ENCODE results near the gene MAP2. TPM values are rescaled to one million over a fixed set of nuclear protein-coding genes. Genes with fewer than 3 reads are reported as not detected.

MAP2 gene
- total RNA-seq, 1 donor from 2014 or later: 16.5 TPM

DNA sequence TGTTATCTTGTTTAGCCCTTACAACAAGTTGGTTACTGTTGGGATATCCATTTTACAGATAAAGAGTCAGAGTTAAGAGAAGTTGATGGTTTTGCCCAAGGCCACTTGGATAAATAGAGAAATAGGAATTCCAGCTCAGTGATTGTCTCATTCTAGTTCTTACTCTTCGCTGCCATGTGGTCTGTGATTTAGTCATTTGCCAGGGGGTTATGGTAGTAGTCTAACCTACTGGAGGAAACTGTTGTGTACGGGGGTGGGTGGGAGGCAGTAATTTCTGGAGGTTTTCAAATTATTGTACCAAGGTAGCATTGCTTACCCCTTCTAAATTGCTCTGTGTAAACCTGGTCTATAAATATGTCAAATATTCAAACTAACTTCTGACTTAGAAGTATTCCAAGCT, 110.4 kb downstream of the MAP2 start:
- no peak for DNase-seq (ENCODE audit: low spot score, unreplicated experiment)
- Mint-ChIP-seq H3K4me1 (ENCODE audit: low read depth) (peaks cover 4% of the 10 kb centered on the region), H3K36me3 (ENCODE audit: insufficient read depth) (no peaks in the 10 kb centered on the region), H3K4me3 (ENCODE audit: low read depth) (no peak overlapping the region), H3K9me3 (ENCODE audit: low read depth) (no peaks in the 10 kb centered on the region), H3K27me3 (no peaks in the 10 kb centered on the region), H3K27ac (no peak overlapping the region)
- TF ChIP-seq, protein P1, sequence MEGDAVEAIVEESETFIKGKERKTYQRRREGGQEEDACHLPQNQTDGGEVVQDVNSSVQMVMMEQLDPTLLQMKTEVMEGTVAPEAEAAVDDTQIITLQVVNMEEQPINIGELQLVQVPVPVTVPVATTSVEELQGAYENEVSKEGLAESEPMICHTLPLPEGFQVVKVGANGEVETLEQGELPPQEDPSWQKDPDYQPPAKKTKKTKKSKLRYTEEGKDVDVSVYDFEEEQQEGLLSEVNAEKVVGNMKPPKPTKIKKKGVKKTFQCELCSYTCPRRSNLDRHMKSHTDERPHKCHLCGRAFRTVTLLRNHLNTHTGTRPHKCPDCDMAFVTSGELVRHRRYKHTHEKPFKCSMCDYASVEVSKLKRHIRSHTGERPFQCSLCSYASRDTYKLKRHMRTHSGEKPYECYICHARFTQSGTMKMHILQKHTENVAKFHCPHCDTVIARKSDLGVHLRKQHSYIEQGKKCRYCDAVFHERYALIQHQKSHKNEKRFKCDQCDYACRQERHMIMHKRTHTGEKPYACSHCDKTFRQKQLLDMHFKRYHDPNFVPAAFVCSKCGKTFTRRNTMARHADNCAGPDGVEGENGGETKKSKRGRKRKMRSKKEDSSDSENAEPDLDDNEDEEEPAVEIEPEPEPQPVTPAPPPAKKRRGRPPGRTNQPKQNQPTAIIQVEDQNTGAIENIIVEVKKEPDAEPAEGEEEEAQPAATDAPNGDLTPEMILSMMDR (IDR thresholded peaks at IDR 0.05; ENCODE audit: unreplicated experiment): no peak

DNA sequence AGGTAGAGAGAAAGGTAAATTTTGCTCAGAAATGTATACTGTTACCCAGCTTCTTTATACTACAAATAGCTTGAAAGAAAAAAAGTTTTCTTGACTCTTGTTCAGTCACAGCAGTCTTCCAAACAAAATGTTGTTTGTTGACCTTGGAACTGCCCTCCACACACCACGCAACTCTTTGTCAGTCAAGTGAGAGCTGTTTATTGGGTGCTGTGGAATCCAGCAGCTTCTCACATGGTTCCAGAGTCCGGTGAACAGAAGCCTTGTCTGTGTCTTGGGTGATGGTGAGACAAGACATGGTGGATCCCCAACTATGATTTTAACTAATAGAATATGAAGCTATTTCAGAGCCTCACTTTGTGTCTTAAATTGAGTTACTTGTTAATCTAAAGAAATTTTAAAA, 112.5 kb downstream of the MAP2 start:
- H3K9me3 Mint-ChIP-seq (ENCODE audit: low read depth): peaks cover 2% of the 10 kb centered on the region
- TF ChIP-seq, protein P1 (IDR thresholded peaks at IDR 0.05; ENCODE audit: unreplicated experiment): no peak
- no peak overlapping the region for H3K4me3 Mint-ChIP-seq (ENCODE audit: low read depth)
- DNase-seq (ENCODE audit: low spot score, unreplicated experiment): no peak
- peaks cover 4% of the 10 kb centered on the region for H3K4me1 Mint-ChIP-seq (ENCODE audit: low read depth)
- peaks cover 1% of the 10 kb centered on the region for H3K36me3 Mint-ChIP-seq (ENCODE audit: insufficient read depth)
- H3K27me3 Mint-ChIP-seq: no peaks in the 10 kb centered on the region
- H3K27ac Mint-ChIP-seq: no peak overlapping the region

DNA sequence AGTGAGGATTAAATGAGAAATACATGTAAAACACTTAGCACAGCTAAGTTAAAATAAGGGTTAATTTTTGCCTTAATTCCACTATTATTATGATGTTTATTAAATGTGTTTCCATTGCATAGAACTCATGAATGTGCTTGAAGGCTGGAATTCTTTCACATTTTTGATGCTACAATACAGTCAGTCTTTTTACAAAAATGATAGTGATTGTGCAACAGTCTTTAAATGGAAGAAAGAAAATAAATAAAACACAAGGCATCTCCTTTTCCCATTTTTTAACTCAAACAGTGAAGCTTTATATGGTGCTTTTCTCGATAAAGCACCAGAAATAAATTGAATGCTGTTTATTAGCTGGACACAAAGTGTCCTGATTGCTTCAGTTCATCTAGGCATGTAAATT, 123.9 kb downstream of the MAP2 start:
- Mint-ChIP-seq H3K4me1 (ENCODE audit: low read depth) (no peaks in the 10 kb centered on the region), H3K9me3 (ENCODE audit: low read depth) (no peaks in the 10 kb centered on the region), H3K4me3 (ENCODE audit: low read depth) (no peak overlapping the region), H3K27me3 (no peaks in the 10 kb centered on the region), H3K27ac (no peak overlapping the region), H3K36me3 (ENCODE audit: insufficient read depth) (no peaks in the 10 kb centered on the region)
- TF ChIP-seq, protein P1 (IDR thresholded peaks at IDR 0.05; ENCODE audit: unreplicated experiment): no peak
- DNase-seq (ENCODE audit: low spot score, unreplicated experiment): no peak

DNA sequence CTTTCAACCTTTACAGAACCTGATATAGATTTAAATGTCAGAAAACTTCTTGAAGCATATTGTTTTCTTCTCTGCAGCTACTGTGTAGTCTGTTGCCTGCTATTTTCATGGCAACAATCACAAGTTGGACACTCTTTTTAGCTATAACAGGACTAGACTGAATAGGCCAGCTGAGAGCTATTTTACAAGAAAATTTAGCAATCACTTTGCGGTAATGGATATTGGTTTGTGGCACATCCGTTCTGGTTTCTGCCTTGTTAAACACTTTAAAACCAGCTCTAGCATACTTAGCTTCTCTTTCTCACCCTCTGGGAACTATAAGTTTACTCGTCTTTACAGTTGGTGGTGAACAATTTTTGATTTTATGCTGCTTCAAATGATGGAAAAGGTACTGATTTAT, 125.7 kb downstream of the MAP2 start:
- TF ChIP-seq, protein P1 (IDR thresholded peaks at IDR 0.05; ENCODE audit: unreplicated experiment): no peak
- Mint-ChIP-seq H3K27ac (no peak overlapping the region), H3K9me3 (ENCODE audit: low read depth) (no peaks in the 10 kb centered on the region), H3K36me3 (ENCODE audit: insufficient read depth) (no peaks in the 10 kb centered on the region), H3K4me1 (ENCODE audit: low read depth) (no peaks in the 10 kb centered on the region), H3K27me3 (no peaks in the 10 kb centered on the region), H3K4me3 (ENCODE audit: low read depth) (no peak overlapping the region)
- DNase-seq (ENCODE audit: low spot score, unreplicated experiment): no peak

DNA sequence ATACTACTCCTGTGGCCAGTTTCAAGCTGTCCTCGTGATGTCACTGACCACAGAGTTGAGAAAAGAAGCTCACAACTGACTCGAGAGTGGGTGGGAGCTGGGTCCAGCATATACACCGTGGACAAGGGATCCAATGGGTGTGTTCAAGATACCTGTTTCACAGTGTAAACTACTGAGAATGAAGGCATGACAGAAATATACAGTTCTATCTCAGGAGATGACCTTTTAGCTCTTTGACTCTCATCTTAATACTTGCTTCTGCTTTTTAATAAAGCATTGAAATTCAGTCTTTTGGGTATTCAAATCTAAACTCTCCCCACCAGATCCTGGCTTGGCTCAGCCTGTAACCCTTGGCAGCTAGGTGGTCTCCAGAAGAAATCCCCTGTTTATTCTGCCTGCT, 130.1 kb downstream of the MAP2 start:
- Mint-ChIP-seq H3K4me3 (ENCODE audit: low read depth) (no peak overlapping the region), H3K36me3 (ENCODE audit: insufficient read depth) (no peaks in the 10 kb centered on the region), H3K4me1 (ENCODE audit: low read depth) (no peaks in the 10 kb centered on the region), H3K9me3 (ENCODE audit: low read depth) (no peaks in the 10 kb centered on the region), H3K27me3 (no peaks in the 10 kb centered on the region), H3K27ac (no peak overlapping the region)
- no peak for DNase-seq (ENCODE audit: low spot score, unreplicated experiment)
- TF ChIP-seq, protein P1 (IDR thresholded peaks at IDR 0.05; ENCODE audit: unreplicated experiment): no peak
